GM23248 (cell line): ENCODE measurements around the gene POMGNT1.

Experiments used
- EZH2 ChIP-seq: fragments of 200-600 bp; sonication (generic); IDR thresholded peaks from 2 replicates; pipeline ENCODE4 v1.6.1; 2018; ENCODE audit warnings: antibody characterized with exemption, mild to moderate bottlenecking; ENCODE audit not compliant: insufficient read depth, poor library complexity, severe bottlenecking
- EZH2phosphoT487 ChIP-seq: fragments of 200-600 bp; sonication (generic); IDR thresholded peaks from 2 replicates; pipeline ENCODE4 v1.6.1; 2018; ENCODE audit warnings: antibody characterized with exemption, moderate library complexity, mild to moderate bottlenecking, low read depth; ENCODE audit not compliant: insufficient read depth

- TF ChIP-seq EZH2phosphoT487 = no peak
- TF ChIP-seq EZH2 = no peak
Measured at GRCh38 chr1:46193285-46193684, 4.9 kb downstream of the POMGNT1 start.
